Ishikawa (cell line): ENCODE measurements around the gene MYLK.

ENCODE experiments used
- CEBPB ChIP-seq: IDR thresholded peaks from 2 replicates; pipeline ENCODE4 v1.6.1; 2012
- CREB1 ChIP-seq: IDR thresholded peaks from 2 replicates; pipeline ENCODE4 v1.6.1; 2012; ENCODE audit warnings: low read depth
- EGR1 ChIP-seq: IDR thresholded peaks from 2 replicates; pipeline ENCODE4 v1.6.1; 2012
- EP300 ChIP-seq: IDR thresholded peaks from 2 replicates; pipeline ENCODE4 v1.6.1; 2012; ENCODE audit warnings: borderline replicate concordance
- FOXM1 ChIP-seq: IDR thresholded peaks from 2 replicates; pipeline ENCODE4 v1.6.1; 2012; ENCODE audit warnings: low read depth, borderline replicate concordance
- NFIC ChIP-seq: IDR thresholded peaks from 2 replicates; pipeline ENCODE4 v1.6.1; 2012
- RAD21 ChIP-seq: IDR thresholded peaks from 2 replicates; pipeline ENCODE4 v1.6.1; 2012; ENCODE audit warnings: low read depth
- TAF1 ChIP-seq: IDR thresholded peaks from 2 replicates; pipeline ENCODE4 v1.6.1; 2012; ENCODE audit warnings: low read depth, mild to moderate bottlenecking
- TEAD4 ChIP-seq: IDR thresholded peaks from 2 replicates; pipeline ENCODE4 v1.6.1; 2012
- USF1 ChIP-seq: IDR thresholded peaks from 2 replicates; pipeline ENCODE4 v1.6.1; 2012
- YY1 ChIP-seq: IDR thresholded peaks from 2 replicates; pipeline ENCODE4 v1.6.1; 2012; ENCODE audit warnings: low read depth
- TF ChIP-seq, protein P1 (sequence below): IDR thresholded peaks from 2 replicates; pipeline ENCODE4 v1.6.1; 2012; ENCODE audit warnings: low read depth, mild to moderate bottlenecking
- TF ChIP-seq, protein P2 (sequence below): IDR thresholded peaks from 2 replicates; pipeline ENCODE4 v1.6.1; 2012

- TF ChIP-seq USF1 (no peak), EP300 (no peak), RAD21 (no peak), CEBPB (no peak), FOXM1 (no peak), NFIC (no peak), YY1 (no peak), TEAD4 (no peak), TAF1 (no peak), CREB1 (no peak), EGR1 (no peak)
- TF ChIP-seq, protein P1, sequence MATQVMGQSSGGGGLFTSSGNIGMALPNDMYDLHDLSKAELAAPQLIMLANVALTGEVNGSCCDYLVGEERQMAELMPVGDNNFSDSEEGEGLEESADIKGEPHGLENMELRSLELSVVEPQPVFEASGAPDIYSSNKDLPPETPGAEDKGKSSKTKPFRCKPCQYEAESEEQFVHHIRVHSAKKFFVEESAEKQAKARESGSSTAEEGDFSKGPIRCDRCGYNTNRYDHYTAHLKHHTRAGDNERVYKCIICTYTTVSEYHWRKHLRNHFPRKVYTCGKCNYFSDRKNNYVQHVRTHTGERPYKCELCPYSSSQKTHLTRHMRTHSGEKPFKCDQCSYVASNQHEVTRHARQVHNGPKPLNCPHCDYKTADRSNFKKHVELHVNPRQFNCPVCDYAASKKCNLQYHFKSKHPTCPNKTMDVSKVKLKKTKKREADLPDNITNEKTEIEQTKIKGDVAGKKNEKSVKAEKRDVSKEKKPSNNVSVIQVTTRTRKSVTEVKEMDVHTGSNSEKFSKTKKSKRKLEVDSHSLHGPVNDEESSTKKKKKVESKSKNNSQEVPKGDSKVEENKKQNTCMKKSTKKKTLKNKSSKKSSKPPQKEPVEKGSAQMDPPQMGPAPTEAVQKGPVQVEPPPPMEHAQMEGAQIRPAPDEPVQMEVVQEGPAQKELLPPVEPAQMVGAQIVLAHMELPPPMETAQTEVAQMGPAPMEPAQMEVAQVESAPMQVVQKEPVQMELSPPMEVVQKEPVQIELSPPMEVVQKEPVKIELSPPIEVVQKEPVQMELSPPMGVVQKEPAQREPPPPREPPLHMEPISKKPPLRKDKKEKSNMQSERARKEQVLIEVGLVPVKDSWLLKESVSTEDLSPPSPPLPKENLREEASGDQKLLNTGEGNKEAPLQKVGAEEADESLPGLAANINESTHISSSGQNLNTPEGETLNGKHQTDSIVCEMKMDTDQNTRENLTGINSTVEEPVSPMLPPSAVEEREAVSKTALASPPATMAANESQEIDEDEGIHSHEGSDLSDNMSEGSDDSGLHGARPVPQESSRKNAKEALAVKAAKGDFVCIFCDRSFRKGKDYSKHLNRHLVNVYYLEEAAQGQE = no peak
- TF ChIP-seq, protein P2, sequence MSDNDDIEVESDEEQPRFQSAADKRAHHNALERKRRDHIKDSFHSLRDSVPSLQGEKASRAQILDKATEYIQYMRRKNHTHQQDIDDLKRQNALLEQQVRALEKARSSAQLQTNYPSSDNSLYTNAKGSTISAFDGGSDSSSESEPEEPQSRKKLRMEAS = no peak
Observed at GRCh38 chr3:123719862-123720453, 164.2 kb downstream of the MYLK start.
